ENCODE measurements around the gene SFMBT1. TPM values are rescaled to one million over a fixed set of nuclear protein-coding genes. Genes with fewer than 3 reads are reported as not detected.

The SFMBT1 gene
- polyA plus RNA-seq, 1 experiment = 2.0 TPM

- POLR2A ChIA-PET = no interaction called here
- Histone ChIP-seq H3K9me3 (ENCODE audit: control insufficient read depth, insufficient read depth, low read length) (no peaks in the 10 kb centered on the region), H3K27ac (ENCODE audit: low read depth, low read length) (no peak within 1 kb of the TSS)
These were observed 148.4 kb downstream of the SFMBT1 start, which contains the start of gene STIMATE for GRCh38 chr3:52897130-52898122. STIMATE (minus strand) TSS chr3:52897548; CDS start chr3:52897450, 98 bp downstream.

GRCh38 chr3:52896613-52897012 is 149.3 kb downstream of the SFMBT1 start:
- Histone ChIP-seq H3K27me3 (ENCODE audit: control insufficient read depth, insufficient read depth, low read length) (no peaks in the 10 kb centered on the region), H3K27ac (ENCODE audit: low read depth, low read length) (no peak overlapping the region), H3K9me3 (ENCODE audit: control insufficient read depth, insufficient read depth, low read length) (no peaks in the 10 kb centered on the region), H3K4me3 (ENCODE audit: low read depth, low read length) (peak overlapping the region; percentile 80)
- TF ChIP-seq CTCF (IDR thresholded peaks at IDR 0.05; ENCODE audit: low read depth, low read length) = no peak
- CTCF ChIA-PET = no interaction called here
- POLR2A ChIA-PET = no interaction called here
- no peak for DNase-seq (ENCODE audit: low read depth, low spot score)

More at GRCh38 chr3:52897130-52898122, 148.4 kb downstream of the SFMBT1 start, which contains the start of gene STIMATE:
- DNase-seq (ENCODE audit: low read depth, low spot score) = peak; percentile 20
- TF ChIP-seq CTCF (IDR thresholded peaks at IDR 0.05; ENCODE audit: low read depth, low read length) = no peak
- no peaks in the 10 kb centered on the region for H3K27me3 ChIP-seq (ENCODE audit: control insufficient read depth, insufficient read depth, low read length)
- H3K4me3 ChIP-seq (ENCODE audit: low read depth, low read length) = peak within 1 kb of the TSS; percentile 80
- CTCF ChIA-PET = interaction anchor here (1.1 kb wide), 1 partner anchor 37 kb away, joined by 5 read pairs; no protein-coding TSS in a partner anchor

GRCh38 chr3:52896151-52896550 is 149.7 kb downstream of the SFMBT1 start:
- Histone ChIP-seq H3K9me3 (ENCODE audit: control insufficient read depth, insufficient read depth, low read length) (no peaks in the 10 kb centered on the region), H3K27me3 (ENCODE audit: control insufficient read depth, insufficient read depth, low read length) (no peaks in the 10 kb centered on the region), H3K27ac (ENCODE audit: low read depth, low read length) (no peak overlapping the region), H3K4me3 (ENCODE audit: low read depth, low read length) (peak overlapping the region; percentile 80)
- no peak for DNase-seq (ENCODE audit: low read depth, low spot score)
- TF ChIP-seq CTCF (IDR thresholded peaks at IDR 0.05; ENCODE audit: low read depth, low read length) = no peak
- ChIA-PET POLR2A (no interaction called here), CTCF (no interaction called here)

- no peak for TF ChIP-seq CTCF (IDR thresholded peaks at IDR 0.05; ENCODE audit: low read depth, low read length)
- ChIA-PET POLR2A (no interaction called here), CTCF (no interaction called here)
- no peak for DNase-seq (ENCODE audit: low read depth, low spot score)
- Histone ChIP-seq H3K27me3 (ENCODE audit: control insufficient read depth, insufficient read depth, low read length) (no peaks in the 10 kb centered on the region), H3K4me3 (ENCODE audit: low read depth, low read length) (no peak overlapping the region), H3K27ac (ENCODE audit: low read depth, low read length) (no peak overlapping the region), H3K9me3 (ENCODE audit: control insufficient read depth, insufficient read depth, low read length) (no peaks in the 10 kb centered on the region)
These were observed 150.5 kb downstream of the SFMBT1 start for GRCh38 chr3:52895418-52895817.

GRCh38 chr3:52894756-52895155 is 151.1 kb downstream of the SFMBT1 start:
- CTCF ChIA-PET = no interaction called here
- POLR2A ChIA-PET = no interaction called here

More at GRCh38 chr3:52894756-52895155, 151.1 kb downstream of the SFMBT1 start:
- DNase-seq (ENCODE audit: low read depth, low spot score) = no peak
- no peaks in the 10 kb centered on the region for H3K9me3 ChIP-seq (ENCODE audit: control insufficient read depth, insufficient read depth, low read length)
- no peak for TF ChIP-seq CTCF (IDR thresholded peaks at IDR 0.05; ENCODE audit: low read depth, low read length)
- no peak overlapping the region for H3K4me3 ChIP-seq (ENCODE audit: low read depth, low read length)
- no peak overlapping the region for H3K27ac ChIP-seq (ENCODE audit: low read depth, low read length)
- H3K27me3 ChIP-seq (ENCODE audit: control insufficient read depth, insufficient read depth, low read length) = no peaks in the 10 kb centered on the region
